HepG2 (cell line): ENCODE data around the gene C14orf93. TPM values are rescaled to one million over a fixed set of nuclear protein-coding genes. Genes with fewer than 3 reads are reported as not detected.

Experiments used
- AKAP8 ChIP-seq: sonication (generic); formaldehyde crosslinking; IDR thresholded peaks from 2 replicates; pipeline ENCODE4 v1.5.1; 2020; ENCODE audit warnings: mild to moderate bottlenecking, missing genetic modification reagents
- FOXA1 ChIP-seq, 2 experiments: fragments of 450-650 bp in 1 of 2; sonication (generic) in 1 of 2; formaldehyde crosslinking in 1 of 2; IDR thresholded peaks; 2 replicates each; pipeline versions ENCODE4 v1.4.0 to v1.6.1; 2016 to 2020; ENCODE audit warnings: missing genetic modification reagents in 1 of 2
- HNRNPK ChIP-seq: fragments of 200-400 bp; formaldehyde crosslinking; IDR thresholded peaks from 2 replicates; pipeline ENCODE4 v1.6.1; 2018; ENCODE audit warnings: low read length, low read depth, moderate library complexity, mild to moderate bottlenecking; ENCODE audit not compliant: poor library complexity, severe bottlenecking
- KDM3A ChIP-seq: IDR thresholded peaks from 2 replicates; pipeline ENCODE4 v1.6.1; 2018; ENCODE audit warnings: low read depth, missing compliant biosample characterization
- MAZ ChIP-seq, 2 experiments: sonication (generic) in 1 of 2; formaldehyde crosslinking in 1 of 2; IDR thresholded peaks; 2 replicates each; pipeline versions ENCODE4 v1.5.0 to v1.6.1; 2012 to 2020; ENCODE audit warnings: low read depth in 2 of 2, mild to moderate bottlenecking in 2 of 2, borderline replicate concordance in 1 of 2, improper control_type of control experiment in 1 of 2, low read length in 1 of 2, missing genetic modification reagents in 1 of 2, moderate library complexity in 1 of 2
- MED13 ChIP-seq: sonication (generic); formaldehyde crosslinking; IDR thresholded peaks from 2 replicates; pipeline ENCODE4 v1.5.0; 2020; ENCODE audit warnings: missing genetic modification reagents
- MTA1 ChIP-seq: sonication (generic); formaldehyde crosslinking; IDR thresholded peaks from 2 replicates; pipeline ENCODE4 v1.4.0; 2020; ENCODE audit warnings: missing genetic modification reagents, mild to moderate bottlenecking, borderline replicate concordance
- PAF1 ChIP-seq: IDR thresholded peaks from 2 replicates; pipeline ENCODE4 v1.6.1; 2016; ENCODE audit warnings: missing genetic modification reagents, missing compliant biosample characterization
- PHF5A ChIP-seq: IDR thresholded peaks from one replicate; pipeline ENCODE4 v1.6.1; 2018; ENCODE audit warnings: low read depth, missing genetic modification reagents; ENCODE audit not compliant: unreplicated experiment
- PHF8 ChIP-seq: sonication (generic); formaldehyde crosslinking; IDR thresholded peaks from 2 replicates; pipeline ENCODE4 v1.5.0; 2020; ENCODE audit warnings: missing genetic modification reagents
- PRDM15 ChIP-seq: sonication (generic); formaldehyde crosslinking; IDR thresholded peaks from 2 replicates; pipeline ENCODE4 v1.4.0; 2020; ENCODE audit warnings: missing genetic modification reagents
- PTBP1 ChIP-seq: fragments of 200-400 bp; formaldehyde crosslinking; IDR thresholded peaks from 2 replicates; pipeline ENCODE4 v1.6.1; 2018; ENCODE audit warnings: low read length, low read depth; ENCODE audit not compliant: poor library complexity, severe bottlenecking
- RAD21 ChIP-seq: fragments of 450-650 bp; formaldehyde crosslinking; IDR thresholded peaks from 2 replicates; pipeline ENCODE4 v1.5.0; 2020; ENCODE audit warnings: mild to moderate bottlenecking
- SAFB2 ChIP-seq: sonication (generic); formaldehyde crosslinking; IDR thresholded peaks from 2 replicates; pipeline ENCODE4 v1.5.1; 2020; ENCODE audit warnings: missing genetic modification reagents, low read depth, mild to moderate bottlenecking, borderline replicate concordance
- THAP8 ChIP-seq: sonication (generic); formaldehyde crosslinking; IDR thresholded peaks from 2 replicates; pipeline ENCODE4 v1.5.1; 2020; ENCODE audit warnings: missing genetic modification reagents, mild to moderate bottlenecking, borderline replicate concordance
- THYN1 ChIP-seq: sonication (generic); formaldehyde crosslinking; IDR thresholded peaks from 2 replicates; pipeline ENCODE4 v1.8.1; 2023; ENCODE audit warnings: low read depth, mild to moderate bottlenecking, moderate library complexity, missing genetic modification reagents, borderline replicate concordance
- ZFP36 ChIP-seq: fragments of 150-350 bp; IDR thresholded peaks from 2 replicates; pipeline ENCODE4 v1.6.1; 2018; ENCODE audit warnings: borderline replicate concordance, low read length, low read depth; ENCODE audit not compliant: partially characterized antibody
- ZIK1 ChIP-seq: sonication (generic); formaldehyde crosslinking; IDR thresholded peaks from 2 replicates; pipeline ENCODE4 v1.5.0; 2020; ENCODE audit warnings: mild to moderate bottlenecking, low read depth, missing genetic modification reagents, borderline replicate concordance
- ZKSCAN5 ChIP-seq: sonication (generic); formaldehyde crosslinking; IDR thresholded peaks from 2 replicates; pipeline ENCODE4 v1.5.1; 2020; ENCODE audit warnings: mild to moderate bottlenecking, missing genetic modification reagents
- ZMAT5 ChIP-seq: sonication (generic); formaldehyde crosslinking; IDR thresholded peaks from 2 replicates; pipeline ENCODE4 v1.5.0; 2020; ENCODE audit warnings: mild to moderate bottlenecking, low read depth, missing genetic modification reagents, borderline replicate concordance
- ZNF180 ChIP-seq: sonication (generic); formaldehyde crosslinking; IDR thresholded peaks from 2 replicates; pipeline ENCODE4 v1.4.0; 2020; ENCODE audit warnings: low read depth, missing genetic modification reagents, borderline replicate concordance
- ZNF224 ChIP-seq: sonication (generic); formaldehyde crosslinking; IDR thresholded peaks from 2 replicates; pipeline ENCODE4 v1.5.0; 2020; ENCODE audit warnings: mild to moderate bottlenecking, missing genetic modification reagents
- ZNF350 ChIP-seq: sonication (generic); formaldehyde crosslinking; IDR thresholded peaks from 2 replicates; pipeline ENCODE4 v1.4.0; 2020; ENCODE audit warnings: mild to moderate bottlenecking, low read depth, missing genetic modification reagents, borderline replicate concordance
- ZSCAN29 ChIP-seq: sonication (generic); formaldehyde crosslinking; conservative IDR thresholded peaks from 2 replicates; pipeline ENCODE4 v1.4.0; 2020; ENCODE audit warnings: mild to moderate bottlenecking, missing genetic modification reagents
- polyA plus RNA-seq, 8 experiments: library from polyadenylated mRNA; depleted of rRNA in 3 of 8; stranded (reverse) in 7 of 8; unstranded in 1 of 8; fragments of >200 nt; fragmentation: Illumina TruSeq in 4 of 8; extraction: Trizol in 4 of 8; gene quantifications; 2 replicates each; pipeline versions ENCODE4 v1.2.1 to v1.2.3, GENCODE V29; 2011 to 2016; ENCODE audit warnings: low read depth in 4 of 8, missing spikeins in 1 of 8, mixed read lengths in 1 of 8; ENCODE audit not compliant: insufficient read depth in 1 of 8
- total RNA-seq, 5 experiments: library from RNA; depleted of rRNA; stranded (reverse); fragments of >200 nt; fragmentation: Illumina TruSeq; extraction: Trizol; gene quantifications; 2 replicates each; pipeline ENCODE4 v1.2.3, GENCODE V29; 2016; ENCODE audit warnings: low read depth in 1 of 5

C14orf93 gene
- total and polyA plus RNA-seq, 2 of the 13 experiments (the other 11 are each of a cell fraction or from before 2014, with no cell fraction given), result 11.4 to 22.5 TPM

GRCh38 chr14:23052182-23052623 is 42.3 kb upstream of the C14orf93 start (continued):
- TF ChIP-seq PRDM15 (CRISPR knock-in tag) (no peak), PHF8 (CRISPR knock-in tag) (no peak), ZKSCAN5 (CRISPR knock-in tag) (no peak), ZNF224 (CRISPR knock-in tag) (no peak), PAF1 (CRISPR knock-in tag) (no peak), THAP8 (CRISPR knock-in tag) (no peak), ZNF180 (CRISPR knock-in tag) (no peak), ZFP36 (no peak), KDM3A (no peak), ZNF350 (CRISPR knock-in tag) (peak; percentile 10; the same call in 1 of the 2 replicates), MED13 (CRISPR knock-in tag) (no peak), MAZ (IDR thresholded peaks at IDR 0.05; ENCODE audit: borderline replicate concordance, low read depth, low read length) (no peak), MAZ (CRISPR knock-in tag; IDR thresholded peaks at IDR 0.05; ENCODE audit: low read depth) (peak; percentile 53; the same call in 1 of the 2 replicates), HNRNPK (no peak), PHF5A (no peak), FOXA1 (IDR thresholded peaks at IDR 0.05) (no peak), FOXA1 (CRISPR knock-in tag; IDR thresholded peaks at IDR 0.05) (0 out of 2 replicates have a peak, but pooled peaks have one; percentile 21), PTBP1 (no peak), AKAP8 (CRISPR knock-in tag) (no peak), THYN1 (no peak), ZSCAN29 (no peak), ZMAT5 (CRISPR knock-in tag) (no peak), SAFB2 (CRISPR knock-in tag) (0 out of 2 replicates have a peak, but pooled peaks have one; percentile 42), MTA1 (peak; percentile 83; the same call in 1 of the 2 replicates), ZIK1 (CRISPR knock-in tag) (no peak), RAD21 (peak; percentile 97)
